Activated CD8-positive, alpha-beta T cell treated with anti-CD3 and anti-CD28 coated beads for 36 hours (primary cell): ENCODE measurements around the gene ARID3B. TPM values are rescaled to one million over a fixed set of nuclear protein-coding genes. Genes with fewer than 3 reads are reported as not detected.
A peak's percentile ranks its signal among the peaks of the same experiment; 100 is the strongest.

ENCODE experiments used
- ATAC-seq: fragments of 200-7000 bp; cut with Tn5 transposase; one replicate; pipeline ENCODE4 v1.10.0; 2021; ENCODE audit warnings: mild to moderate bottlenecking, moderate library complexity
- CTCF ChIA-PET: fragments of 350-600 bp; sonication (Branson Sonifier 250); formaldehyde crosslinking; loops from one replicate; lab custom pipeline; 2021; ENCODE audit warnings: antibody characterized with exemption; lab: Charles Lee
- POLR2A ChIA-PET: fragments of 350-600 bp; sonication (Branson Sonifier 250); formaldehyde crosslinking; loops from one replicate; lab custom pipeline; 2021; ENCODE audit warnings: antibody characterized with exemption; lab: Charles Lee
- DNase-seq: peaks from one replicate; pipeline ENCODE4 v3.0.0-alpha.2; 2020
- H3K27ac Mint-ChIP-seq: one replicate; pipeline ENCODE4 v1.8.0; 2021; ENCODE audit warnings: mild to moderate bottlenecking, mixed read lengths
- H3K27me3 Mint-ChIP-seq: one replicate; pipeline ENCODE4 v1.8.0; 2021; ENCODE audit warnings: mixed read lengths
- H3K36me3 Mint-ChIP-seq: one replicate; pipeline ENCODE4 v1.8.0; 2021; ENCODE audit warnings: low read depth, mixed read lengths
- H3K4me1 Mint-ChIP-seq: one replicate; pipeline ENCODE4 v1.8.0; 2021; ENCODE audit warnings: low read depth, mixed read lengths
- H3K4me3 Mint-ChIP-seq: one replicate; pipeline ENCODE4 v1.8.0; 2021; ENCODE audit warnings: mild to moderate bottlenecking, moderate library complexity, mixed read lengths
- H3K9me3 Mint-ChIP-seq: one replicate; pipeline ENCODE4 v1.8.0; 2021; ENCODE audit warnings: mixed read lengths
- CTCF ChIP-seq: fragments of 200-600 bp; IDR thresholded peaks from one replicate; pipeline ENCODE4 v1.8.0; 2022; ENCODE audit warnings: antibody characterized with exemption, mild to moderate bottlenecking
- intact Hi-C: fragments of 100-400 bp; cut with micrococcal nuclease; formaldehyde crosslinking; loops from one replicate; pipeline ENCODE4 v1.10.0; 2022
- total RNA-seq, 2 experiments: library from RNA; stranded (reverse); gene quantifications; one replicate each; pipeline ENCODE4 v1.2.3, GENCODE V29; 2021

Gene ARID3B
- total RNA-seq, 2 experiments from 2014 or later = 35.2 to 36.2 TPM

- intact Hi-C loops = loop anchor here (5.0 kb wide), 3 partner anchors 74 to 166 kb away; partner anchors contain the start of gene CLK3
- ATAC-seq (peak; percentile 6), DNase-seq (peak; percentile 57)
- peak overlapping the region; percentile 98 for H3K4me3 Mint-ChIP-seq
- H3K36me3 Mint-ChIP-seq = peaks cover 59% of the 10 kb centered on the region
- peaks cover 71% of the 10 kb centered on the region for H3K4me1 Mint-ChIP-seq
- POLR2A ChIA-PET = interaction anchor here (0.9 to 4.7 kb wide), 3 partner anchors 9 to 143 kb away, joined by 3 to 27 read pairs (median 7); partner anchors contain the start of gene CLK3
- no peaks in the 10 kb centered on the region for H3K9me3 Mint-ChIP-seq
- H3K27me3 Mint-ChIP-seq = no peaks in the 10 kb centered on the region
- TF ChIP-seq CTCF = peak; percentile 66
- CTCF ChIA-PET = interaction anchor here (0.9 to 1.8 kb wide), 5 partner anchors 9 to 159 kb away, joined by 3 to 6 read pairs (median 3); partner anchors contain the start of gene CLK3
- peak overlapping the region; percentile 52 for H3K27ac Mint-ChIP-seq
Observed at GRCh38 chr15:74543583-74543982, 2.6 kb downstream of the ARID3B start.

- no peak for TF ChIP-seq CTCF
- Mint-ChIP-seq H3K9me3 (no peaks in the 10 kb centered on the region), H3K27me3 (no peaks in the 10 kb centered on the region), H3K4me1 (peaks cover 75% of the 10 kb centered on the region), H3K36me3 (peaks cover 66% of the 10 kb centered on the region), H3K4me3 (peak overlapping the region; percentile 63), H3K27ac (no peak overlapping the region)
- no peak for DNase-seq
- intact Hi-C loops = loop anchor here (5.0 kb wide), 1 partner anchor 237 kb away; the partner anchor contains the start of gene CSK
- CTCF ChIA-PET = interaction anchor here (0.6 to 2.1 kb wide), 10 partner anchors 15 to 478 kb away, joined by 3 to 10 read pairs (median 4); partner anchors contain the start of genes PPCDC and UBL7
- POLR2A ChIA-PET = interaction anchor here (1.1 to 3.0 kb wide), 5 partner anchors 67 to 255 kb away, joined by 3 to 10 read pairs (median 4); no protein-coding TSS in a partner anchor
- no peak for ATAC-seq
Observed at GRCh38 chr15:74545086-74545485, 4.1 kb downstream of the ARID3B start.

- DNase-seq (peak; percentile 99), ATAC-seq (peak; percentile 75)
- peak overlapping the region; percentile 72 for H3K27ac Mint-ChIP-seq
- H3K9me3 Mint-ChIP-seq = no peaks in the 10 kb centered on the region
- peaks cover 79% of the 10 kb centered on the region for H3K4me1 Mint-ChIP-seq
- intact Hi-C loops = loop anchor here (2.0 to 5.0 kb wide), 2 partner anchors 85 to 236 kb away; partner anchors contain the start of genes CSK and UBL7
- TF ChIP-seq CTCF = no peak
- POLR2A ChIA-PET = interaction anchor here (0.6 to 3.0 kb wide), 10 partner anchors 66 to 392 kb away, joined by 3 to 10 read pairs (median 4); partner anchors contain the start of genes CLK3, COX5A and UBL7
- peaks cover 68% of the 10 kb centered on the region for H3K36me3 Mint-ChIP-seq
- H3K27me3 Mint-ChIP-seq = no peaks in the 10 kb centered on the region
- CTCF ChIA-PET = interaction anchor here (0.8 to 2.1 kb wide), 17 partner anchors 12 to 183 kb away, joined by 3 to 10 read pairs (median 4); partner anchors contain the start of gene UBL7
- peak overlapping the region; percentile 63 for H3K4me3 Mint-ChIP-seq
Observed at GRCh38 chr15:74545776-74546656, 5.0 kb downstream of the ARID3B start.

GRCh38 chr15:74547616-74548015, 6.6 kb downstream of the ARID3B start:
- CTCF ChIA-PET = interaction anchor here (1.2 kb wide), 1 partner anchor 229 kb away, joined by 3 read pairs; no protein-coding TSS in a partner anchor
- H3K4me1 Mint-ChIP-seq = peaks cover 82% of the 10 kb centered on the region
- no peak for DNase-seq
- TF ChIP-seq CTCF = no peak
- intact Hi-C loops = loop anchor here (2.0 to 5.0 kb wide), 2 partner anchors 87 to 235 kb away; partner anchors contain the start of genes CSK and UBL7
- no peaks in the 10 kb centered on the region for H3K9me3 Mint-ChIP-seq
- peak overlapping the region; percentile 29 for H3K4me3 Mint-ChIP-seq
- POLR2A ChIA-PET = no interaction called here
- H3K27me3 Mint-ChIP-seq = no peaks in the 10 kb centered on the region
- ATAC-seq = no peak
- no peak overlapping the region for H3K27ac Mint-ChIP-seq
- H3K36me3 Mint-ChIP-seq = peaks cover 74% of the 10 kb centered on the region
